PFSK-1 (cell line): Measurements from ENCODE around the gene ABCC1.

ENCODE experiments used
- FOXP2 ChIP-seq: optimal IDR thresholded peaks from 2 replicates; pipeline ENCODE3; 2011; ENCODE audit warnings: borderline replicate concordance, control low read depth, inconsistent platforms; ENCODE audit not compliant: insufficient read depth; ENCODE audit errors: extremely low read length, extremely low read depth
- POLR2AphosphoS5 ChIP-seq: IDR thresholded peaks from 2 replicates; pipeline ENCODE4 v1.6.1; 2012; ENCODE audit warnings: low read depth, mild to moderate bottlenecking, control low read depth, low read length, moderate library complexity
- REST ChIP-seq, 2 experiments: IDR thresholded peaks; 2 replicates each; pipeline versions ENCODE4 v1.6.1 to v1.8.0; 2011 to 2012; ENCODE audit warnings: low read depth in 2 of 2, low read length in 2 of 2, control low read depth in 1 of 2, inconsistent platforms in 1 of 2, mild to moderate bottlenecking in 1 of 2, moderate library complexity in 1 of 2; ENCODE audit not compliant: insufficient read depth in 1 of 2
- SIN3A ChIP-seq: IDR thresholded peaks from 2 replicates; pipeline ENCODE4 v1.6.1; 2012; ENCODE audit warnings: mild to moderate bottlenecking, low read length, moderate library complexity, borderline replicate concordance; ENCODE audit not compliant: insufficient read depth
- TAF1 ChIP-seq: IDR thresholded peaks from 2 replicates; pipeline ENCODE4 v1.6.1; 2012; ENCODE audit warnings: low read length, control low read depth, borderline replicate concordance; ENCODE audit not compliant: insufficient read depth

ABCC1 gene

GRCh38 chr16:16021020-16021419 lies 71.6 kb downstream of the ABCC1 start:
- TF ChIP-seq POLR2AphosphoS5 (no peak), TAF1 (no peak)

DNA sequence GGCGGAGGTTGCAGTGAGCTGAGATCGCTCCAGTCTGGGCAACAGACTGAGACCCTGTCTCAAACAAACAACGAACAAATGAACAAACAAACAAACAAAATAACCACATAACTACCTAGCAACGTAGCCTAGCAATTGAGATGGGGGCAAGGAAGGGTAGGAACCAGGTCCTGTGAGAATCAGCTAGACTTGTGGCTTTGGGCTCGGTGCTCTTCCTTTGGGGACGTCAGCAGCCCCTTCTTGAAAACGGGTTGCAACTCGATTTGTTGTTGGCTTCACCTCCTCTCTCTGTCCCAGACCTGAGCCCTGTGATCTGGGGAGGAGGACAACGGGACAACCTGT lies 72.2 kb downstream of the ABCC1 start:
- TF ChIP-seq REST (IDR thresholded peaks at IDR 0.05; ENCODE audit: insufficient read depth in 1 of 2, low read depth in 2 of 2, low read length in 2 of 2) (no peak), POLR2AphosphoS5 (no peak), TAF1 (no peak), FOXP2 (no peak), SIN3A (no peak)

DNA sequence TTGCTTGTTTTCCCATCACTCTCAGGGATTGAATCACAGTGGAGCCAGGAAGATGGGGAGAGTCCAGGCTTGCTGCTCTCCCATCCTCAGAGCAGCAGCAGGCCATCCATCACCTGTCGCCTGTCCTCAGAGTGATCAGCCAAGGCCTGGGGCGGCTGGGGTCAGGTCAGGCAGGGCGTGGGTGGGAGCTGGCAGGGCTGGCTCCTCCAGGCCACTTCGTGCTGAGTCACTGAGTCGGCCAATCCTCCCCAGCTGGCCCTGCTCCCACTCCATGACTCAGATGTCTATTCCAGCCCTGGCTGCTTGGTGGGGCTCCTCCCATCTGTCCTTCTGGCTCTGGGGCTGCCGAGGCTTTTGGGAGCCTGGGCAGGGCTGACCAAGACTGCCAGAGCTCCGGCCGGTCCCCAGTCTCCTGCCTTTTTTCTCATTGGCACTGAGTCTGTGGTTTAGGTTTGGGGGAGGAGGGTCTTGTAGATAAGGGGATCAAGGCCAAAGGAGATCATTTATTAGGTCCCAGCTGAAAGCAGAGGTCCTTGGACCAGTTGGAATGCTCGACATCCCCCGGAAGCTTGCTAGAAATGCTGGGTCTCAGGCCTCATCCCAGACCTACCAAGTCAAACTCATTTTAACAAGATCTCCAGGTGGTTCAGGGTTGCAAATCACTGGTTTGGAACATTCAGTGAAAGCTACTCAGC lies 72.7 kb downstream of the ABCC1 start:
- TF ChIP-seq FOXP2 = no peak
- TF ChIP-seq REST (IDR thresholded peaks at IDR 0.05; ENCODE audit: insufficient read depth in 1 of 2, low read depth in 2 of 2, low read length in 2 of 2) = no peak
- TF ChIP-seq POLR2AphosphoS5 = no peak
- no peak for TF ChIP-seq TAF1
- TF ChIP-seq SIN3A = no peak

DNA sequence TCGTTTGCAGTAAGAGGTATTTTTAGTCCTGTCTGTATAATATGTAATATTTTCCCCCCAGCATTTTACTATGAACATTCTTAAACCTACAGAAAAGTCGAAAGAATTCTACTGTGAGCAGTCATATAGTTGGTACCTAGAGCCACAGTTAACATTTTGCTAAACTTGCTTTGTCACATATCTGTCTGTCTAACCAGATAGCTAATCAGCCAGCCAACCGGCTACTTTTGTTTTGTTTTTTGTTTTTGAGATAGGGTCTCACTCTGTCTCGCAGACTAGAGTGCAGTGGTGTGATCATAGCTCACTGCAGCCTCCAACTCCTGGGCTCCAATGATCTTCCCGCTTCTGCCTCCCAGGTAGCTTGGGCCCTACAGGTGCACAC lies 73.3 kb downstream of the ABCC1 start:
- TF ChIP-seq SIN3A = no peak
- TF ChIP-seq POLR2AphosphoS5 = no peak
- TF ChIP-seq FOXP2 = no peak
- TF ChIP-seq TAF1 = no peak
- TF ChIP-seq REST (IDR thresholded peaks at IDR 0.05; ENCODE audit: insufficient read depth in 1 of 2, low read depth in 2 of 2, low read length in 2 of 2) = no peak

DNA sequence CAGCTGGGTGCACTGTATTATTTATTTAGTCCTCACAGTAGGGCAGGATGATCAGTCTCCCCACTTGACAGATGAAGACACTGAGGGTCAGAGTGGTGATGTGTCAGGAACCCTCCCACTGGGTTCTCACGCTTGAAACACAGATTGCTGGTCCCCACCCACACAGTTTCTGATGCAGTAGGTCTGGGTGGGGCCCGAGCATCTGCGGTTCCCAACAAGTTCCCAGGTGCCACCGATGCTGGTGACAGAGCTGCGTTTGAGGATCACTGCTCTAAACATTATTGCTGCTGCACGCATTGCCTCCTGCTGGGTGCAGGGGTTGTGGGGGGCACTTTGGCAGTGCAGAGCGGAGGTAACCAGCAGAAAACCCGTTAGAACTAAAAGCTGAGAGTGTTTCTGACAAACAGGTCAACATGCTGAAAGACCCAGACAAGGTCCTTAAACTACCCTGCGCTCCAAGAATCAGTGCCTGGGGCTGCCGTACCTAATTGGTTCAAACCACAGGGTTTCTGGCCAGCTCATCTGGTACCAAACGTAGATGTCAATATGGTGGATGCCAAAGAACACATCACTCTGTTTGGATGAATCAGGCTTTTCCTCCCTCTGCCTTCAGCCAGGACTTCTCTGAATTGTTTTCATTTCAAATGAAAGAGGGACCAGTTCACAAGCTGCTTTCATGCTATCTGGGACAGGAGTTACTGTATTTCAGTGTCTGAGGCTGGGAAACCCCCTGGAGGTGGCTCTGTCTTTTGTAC lies 76.0 kb downstream of the ABCC1 start:
- TF ChIP-seq SIN3A (no peak), POLR2AphosphoS5 (no peak), TAF1 (no peak)

DNA sequence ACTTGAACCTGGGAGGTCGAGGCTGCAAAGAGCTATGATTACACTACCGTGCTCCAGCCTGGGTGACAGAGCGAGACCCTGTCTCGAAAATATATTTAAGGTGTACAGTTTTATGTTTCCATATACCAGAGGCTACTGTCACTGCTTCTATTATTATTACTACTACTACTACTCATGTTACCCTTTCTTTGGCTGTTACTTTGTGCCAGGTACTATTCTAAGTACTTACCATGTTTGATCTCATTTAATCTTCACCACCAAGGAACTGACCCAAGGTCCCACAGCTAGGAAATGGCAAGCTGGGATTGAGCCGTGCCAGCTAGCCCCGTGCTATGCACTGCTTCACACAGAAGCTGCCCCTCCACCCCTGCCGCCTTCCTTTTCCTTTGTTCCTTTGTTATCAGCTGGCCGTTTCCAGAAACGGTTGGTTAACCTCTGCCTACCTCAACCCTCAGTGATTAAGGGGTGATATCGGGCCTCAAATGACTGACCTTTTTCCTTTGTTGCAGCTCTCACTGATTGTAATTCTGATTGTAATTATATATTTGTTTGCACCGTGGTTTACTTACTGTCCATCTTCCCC lies 78.4 kb downstream of the ABCC1 start:
- no peak for TF ChIP-seq SIN3A
- no peak for TF ChIP-seq TAF1
- no peak for TF ChIP-seq POLR2AphosphoS5
- TF ChIP-seq FOXP2 = no peak
- TF ChIP-seq REST (IDR thresholded peaks at IDR 0.05; ENCODE audit: insufficient read depth in 1 of 2, low read depth in 2 of 2, low read length in 2 of 2) = no peak
